ENCODE measurements around the gene TDRD5.
A peak's percentile ranks its signal among the peaks of the same experiment; 100 is the strongest.
"Not testable (repeated sequence)": the region's sequence is repeated elsewhere in the genome, so short reads cannot be mapped to it uniquely, and the experiment has no call there.

The TDRD5 gene

GRCh38 chr1:179612361-179612760 lies 20.7 kb downstream of the TDRD5 start:
- no peak for DNase-seq

GRCh38 chr1:179630719-179631118 lies 39.1 kb downstream of the TDRD5 start:
- DNase-seq, result no peak

GRCh38 chr1:179632868-179633267 lies 41.2 kb downstream of the TDRD5 start:
- no peak for DNase-seq

GRCh38 chr1:179637211-179637860 lies 45.7 kb downstream of the TDRD5 start:
- DNase-seq, result no peak

GRCh38 chr1:179661018-179661417 lies 69.4 kb downstream of the TDRD5 start:
- DNase-seq, result no peak

GRCh38 chr1:179663810-179664209 lies 72.2 kb downstream of the TDRD5 start:
- DNase-seq, result no peak

- DNase-seq, result no peak
Measured at GRCh38 chr1:179677882-179678281, 86.2 kb downstream of the TDRD5 start.

- not testable (repeated sequence) for DNase-seq
Measured at GRCh38 chr1:179694530-179694929, 102.9 kb downstream of the TDRD5 start.

GRCh38 chr1:179702946-179703539 lies 111.4 kb downstream of the TDRD5 start:
- no peak for DNase-seq

GRCh38 chr1:179706339-179706941 lies 114.8 kb downstream of the TDRD5 start:
- peak; percentile 13 to 73 for DNase-seq

GRCh38 chr1:179707406-179707805 lies 115.8 kb downstream of the TDRD5 start:
- DNase-seq, result no peak

- no peak for DNase-seq
Measured at GRCh38 chr1:179708434-179709195, 117.0 kb downstream of the TDRD5 start.

GRCh38 chr1:179709841-179710329 lies 118.3 kb downstream of the TDRD5 start:
- DNase-seq, result peak; percentile 35 to 38

- DNase-seq, result no peak
Measured at GRCh38 chr1:179714159-179714558, 122.5 kb downstream of the TDRD5 start.

- DNase-seq, result no peak
Measured at GRCh38 chr1:179714623-179715022, 123.0 kb downstream of the TDRD5 start.

GRCh38 chr1:179719272-179719671 lies 127.6 kb downstream of the TDRD5 start:
- no peak for DNase-seq

GRCh38 chr1:179728271-179728670 lies 136.6 kb downstream of the TDRD5 start:
- DNase-seq, result no peak

GRCh38 chr1:179729881-179730280 lies 138.2 kb downstream of the TDRD5 start:
- DNase-seq, result no peak

- no peak for DNase-seq
Measured at GRCh38 chr1:179731643-179732042, 140.0 kb downstream of the TDRD5 start.
